ENCODE results near the gene TEX261. TPM values are rescaled to one million over a fixed set of nuclear protein-coding genes. Genes with fewer than 3 reads are reported as not detected.
A peak's percentile ranks its signal among the peaks of the same experiment; 100 is the strongest.
"Not testable (repeated sequence)": the region's sequence is repeated elsewhere in the genome, so short reads cannot be mapped to it uniquely, and the experiment has no call there.

The TEX261 gene
- total RNA-seq, 1 donor from 2014 or later = 9.4 TPM

DNA sequence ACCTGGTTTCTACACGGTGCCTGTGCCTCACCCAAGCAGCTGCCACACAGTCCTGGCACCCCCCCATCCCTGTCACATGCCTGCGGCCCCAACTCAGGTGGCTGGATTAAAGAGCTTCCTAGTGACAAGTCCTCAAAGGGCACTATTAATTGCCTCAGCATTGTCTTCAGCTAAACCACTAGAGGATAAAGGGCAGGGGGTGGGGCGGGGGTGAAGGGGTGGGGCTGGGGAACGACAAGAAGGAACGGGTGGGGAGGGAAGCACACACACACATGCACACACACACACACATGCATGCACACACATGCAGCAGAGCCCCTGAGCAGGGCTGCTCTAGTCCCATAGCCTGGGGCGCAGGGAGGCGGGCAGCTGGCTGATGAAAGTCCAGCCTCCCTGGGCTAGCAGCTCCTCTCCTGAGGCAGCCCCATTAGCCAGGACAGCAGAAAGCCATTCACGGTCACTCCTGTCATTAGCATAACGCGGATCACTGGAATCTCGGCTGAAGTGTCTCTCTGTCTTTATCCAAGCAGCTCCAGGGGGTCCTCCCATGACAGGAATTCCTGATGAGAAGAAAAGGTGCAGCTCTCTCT, 7.4 kb upstream of the TEX261 start:
- no peaks in the 10 kb centered on the region for H3K79me2 ChIP-seq (ENCODE audit: low read depth)
- peaks cover 26% of the 10 kb centered on the region for H3K27me3 ChIP-seq
- H3K4me1 ChIP-seq = peaks cover 18% of the 10 kb centered on the region
- H3K27ac ChIP-seq = no peak overlapping the region
- peak overlapping the region; percentile 78 for H3K27ac Mint-ChIP-seq
- H3K27me3 Mint-ChIP-seq (ENCODE audit: insufficient read depth, low read depth) = peaks cover 5% of the 10 kb centered on the region
- H3K36me3 ChIP-seq = no peaks in the 10 kb centered on the region
- no peaks in the 10 kb centered on the region for H3K9me3 Mint-ChIP-seq
- H3K4me2 ChIP-seq = peak overlapping the region; percentile 78
- H3K36me3 Mint-ChIP-seq = no peaks in the 10 kb centered on the region
- peak; percentile 89 for DNase-seq (ENCODE audit: low spot score)
- H3K9me3 ChIP-seq (ENCODE audit: low read depth) = no peaks in the 10 kb centered on the region
- no peaks in the 10 kb centered on the region for H4K20me1 ChIP-seq (ENCODE audit: low read depth)
- H3F3A ChIP-seq (ENCODE audit: low read depth) = peaks cover 18% of the 10 kb centered on the region
- TF ChIP-seq CTCF (IDR thresholded peaks at IDR 0.05) (no peak), EZH2phosphoT487 (IDR thresholded peaks at IDR 0.05) (no peak), EZH2 (IDR thresholded peaks at IDR 0.05) (no peak)
- no peak overlapping the region for H3K9ac ChIP-seq
- H3K4me3 ChIP-seq = peak overlapping the region; percentile 37
- peak overlapping the region; percentile 68 for H3K4me3 Mint-ChIP-seq
- peaks cover 20% of the 10 kb centered on the region for H3K4me1 Mint-ChIP-seq
- no peak overlapping the region for H2AFZ ChIP-seq (replicated peaks)

DNA sequence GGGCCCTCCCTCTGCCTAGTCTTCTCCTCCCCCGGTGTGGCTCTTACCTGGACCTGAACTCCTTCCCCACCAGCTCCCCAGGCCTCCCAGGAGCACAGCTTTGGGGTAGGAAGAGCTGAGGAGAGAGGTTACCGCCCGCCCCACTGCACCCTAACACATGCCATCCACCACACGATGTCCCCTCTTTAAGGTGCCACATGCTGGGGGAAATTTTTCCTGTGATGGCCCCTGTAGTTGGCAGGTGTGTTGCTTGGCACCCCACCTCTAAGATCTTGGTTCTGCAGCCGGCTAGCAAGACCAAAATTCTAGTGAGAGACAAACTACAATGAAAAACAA, 6.9 kb upstream of the TEX261 start:
- H2AFZ ChIP-seq (replicated peaks) = peak overlapping the region; percentile 99
- no peaks in the 10 kb centered on the region for H3K9me3 ChIP-seq (ENCODE audit: low read depth)
- H4K20me1 ChIP-seq (ENCODE audit: low read depth) = no peaks in the 10 kb centered on the region
- H3K36me3 ChIP-seq = no peaks in the 10 kb centered on the region
- H3K4me1 ChIP-seq = peaks cover 18% of the 10 kb centered on the region
- H3K27me3 Mint-ChIP-seq (ENCODE audit: insufficient read depth, low read depth) = peaks cover 5% of the 10 kb centered on the region
- peak overlapping the region; percentile 37 for H3K4me3 ChIP-seq
- peaks cover 20% of the 10 kb centered on the region for H3K4me1 Mint-ChIP-seq
- peak; percentile 15 for DNase-seq (ENCODE audit: low spot score)
- H3K27me3 ChIP-seq = peaks cover 29% of the 10 kb centered on the region
- H3K27ac Mint-ChIP-seq = peak overlapping the region; percentile 78
- peaks cover 18% of the 10 kb centered on the region for H3F3A ChIP-seq (ENCODE audit: low read depth)
- no peak for TF ChIP-seq EZH2 (IDR thresholded peaks at IDR 0.05)
- no peak for TF ChIP-seq CTCF (IDR thresholded peaks at IDR 0.05)
- no peak for TF ChIP-seq EZH2phosphoT487 (IDR thresholded peaks at IDR 0.05)
- no peak overlapping the region for H3K9ac ChIP-seq
- no peaks in the 10 kb centered on the region for H3K36me3 Mint-ChIP-seq
- H3K79me2 ChIP-seq (ENCODE audit: low read depth) = no peaks in the 10 kb centered on the region
- peak overlapping the region; percentile 78 for H3K4me2 ChIP-seq
- no peak overlapping the region for H3K27ac ChIP-seq
- H3K4me3 Mint-ChIP-seq = peak overlapping the region; percentile 68
- H3K9me3 Mint-ChIP-seq = no peaks in the 10 kb centered on the region

DNA sequence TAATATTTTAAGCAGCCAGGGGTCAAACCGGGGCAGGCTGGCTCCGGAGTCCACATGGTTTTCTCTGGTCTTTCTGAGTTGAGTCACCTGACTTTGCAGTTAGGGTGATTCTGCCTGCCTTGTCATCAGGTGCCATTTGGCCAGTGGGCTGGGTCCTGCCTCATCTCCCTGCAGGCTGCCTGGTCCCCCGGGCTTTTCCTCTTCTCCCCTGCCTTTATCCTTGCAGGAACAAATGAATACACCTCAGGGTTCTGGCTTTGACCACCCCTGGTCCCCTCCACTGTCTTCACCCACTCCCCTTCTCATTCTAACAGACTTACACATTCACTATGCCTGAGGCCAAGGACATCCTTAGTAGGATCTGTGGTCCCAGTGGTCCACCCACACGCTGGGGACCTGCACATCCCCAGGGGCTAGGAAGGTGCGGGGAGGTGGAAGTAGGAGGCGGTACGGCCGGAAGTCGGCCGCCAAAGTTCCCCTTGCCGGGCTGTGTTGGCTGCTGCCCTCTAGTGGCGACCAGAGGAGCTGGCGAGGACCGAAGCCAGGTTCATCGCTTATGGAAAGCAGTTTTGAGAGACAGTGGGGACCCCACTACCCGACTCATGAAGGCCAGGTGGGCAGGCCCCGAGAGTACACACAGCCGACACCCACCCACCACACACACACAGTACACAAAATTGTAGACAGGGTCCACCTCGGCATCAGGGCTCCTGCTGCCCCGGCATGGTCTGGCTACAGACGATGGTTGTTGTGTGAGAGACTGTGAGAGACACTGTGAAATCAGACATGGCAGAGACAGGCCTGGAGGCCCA, 6.3 kb upstream of the TEX261 start:
- no peak overlapping the region for H3K27ac Mint-ChIP-seq
- peaks cover 18% of the 10 kb centered on the region for H3F3A ChIP-seq (ENCODE audit: low read depth)
- H3K4me3 Mint-ChIP-seq = peak overlapping the region; percentile 73

DNA sequence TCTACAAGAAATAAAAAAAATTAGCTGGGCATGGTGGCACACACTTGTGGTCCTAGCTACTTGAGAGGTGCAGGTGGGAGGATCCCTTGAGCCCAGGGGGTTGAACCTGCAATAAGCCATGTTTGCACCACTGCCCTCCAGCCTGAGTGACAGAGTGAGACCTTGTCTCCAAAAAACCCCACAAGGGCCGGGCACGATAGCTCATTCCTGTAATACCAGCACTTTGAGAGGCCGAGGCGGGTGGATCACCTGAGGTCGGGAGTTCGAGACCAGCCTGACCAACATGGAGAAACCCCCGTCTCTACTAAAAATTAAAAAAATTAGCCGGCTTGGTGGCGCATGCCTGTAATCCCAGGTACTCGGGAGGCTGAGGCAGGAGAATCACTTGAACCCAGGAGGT, 5.3 kb upstream of the TEX261 start:
- not testable (repeated sequence) for H3K79me2 ChIP-seq (ENCODE audit: low read depth); H3K9ac ChIP-seq; H3K27ac ChIP-seq; H3K36me3 Mint-ChIP-seq; H3K4me3 Mint-ChIP-seq; H3K4me3 ChIP-seq; H3K27me3 Mint-ChIP-seq (ENCODE audit: insufficient read depth, low read depth); H3K4me2 ChIP-seq; DNase-seq (ENCODE audit: low spot score); H3K27ac Mint-ChIP-seq; H3K9me3 ChIP-seq (ENCODE audit: low read depth); H4K20me1 ChIP-seq (ENCODE audit: low read depth); H3K36me3 ChIP-seq; H3K9me3 Mint-ChIP-seq; H2AFZ ChIP-seq (replicated peaks)
- Histone ChIP-seq H3F3A (ENCODE audit: low read depth) (peaks cover 28% of the 10 kb centered on the region), H3K4me1 (peaks cover 18% of the 10 kb centered on the region), H3K27me3 (peaks cover 36% of the 10 kb centered on the region)
- H3K4me1 Mint-ChIP-seq = peaks cover 20% of the 10 kb centered on the region

More for the DNA sequence above, 6.3 kb upstream of the TEX261 start:
- Mint-ChIP-seq H3K4me1 (peaks cover 20% of the 10 kb centered on the region), H3K9me3 (no peaks in the 10 kb centered on the region), H3K36me3 (no peaks in the 10 kb centered on the region), H3K27me3 (ENCODE audit: insufficient read depth, low read depth) (peaks cover 5% of the 10 kb centered on the region)
- Histone ChIP-seq H3K4me2 (peak overlapping the region; percentile 78), H3K4me1 (peaks cover 18% of the 10 kb centered on the region), H3K27me3 (peaks cover 31% of the 10 kb centered on the region), H2AFZ (replicated peaks) (peak overlapping the region; percentile 99), H3K27ac (no peak overlapping the region), H3K4me3 (no peak overlapping the region), H3K9ac (no peak overlapping the region), H3K9me3 (ENCODE audit: low read depth) (no peaks in the 10 kb centered on the region), H3K36me3 (no peaks in the 10 kb centered on the region), H3K79me2 (ENCODE audit: low read depth) (no peaks in the 10 kb centered on the region), H4K20me1 (ENCODE audit: low read depth) (no peaks in the 10 kb centered on the region)
- DNase-seq (ENCODE audit: low spot score) = peak; percentile 72
- TF ChIP-seq CTCF (IDR thresholded peaks at IDR 0.05) (peak; percentile 84), EZH2phosphoT487 (IDR thresholded peaks at IDR 0.05) (no peak)

All from neural progenitor cell (in vitro differentiated cells).